ENCODE measurements around the gene GOLGA8F. TPM values are rescaled to one million over a fixed set of nuclear protein-coding genes. Genes with fewer than 3 reads are reported as not detected.
"Not testable (repeated sequence)": the region's sequence is repeated elsewhere in the genome, so short reads cannot be mapped to it uniquely, and the experiment has no call there.

Gene GOLGA8F
- total RNA-seq (ENCODE audit: low replicate concordance): not detected in 2 replicates
- long read RNA-seq: 0 reads

GRCh38 chr15:28378364-28378763, at the start of gene GOLGA8F:
TSS of gene GOLGA8F (plus strand) at chr15:28378664. CDS start at chr15:28378762, 98 bp downstream.
- H3K27me3 Mint-ChIP-seq; H3K27ac Mint-ChIP-seq; DNase-seq (ENCODE audit: extremely low spot score, unreplicated experiment); H3K9me3 Mint-ChIP-seq; H3K4me1 Mint-ChIP-seq (ENCODE audit: unreplicated experiment); H3K4me3 Mint-ChIP-seq; H3K36me3 Mint-ChIP-seq: not testable (repeated sequence)

GRCh38 chr15:28357984-28358383, 20.5 kb upstream of the GOLGA8F start, which contains the start of gene GOLGA6L24:
TSS of gene GOLGA6L24 (minus strand) at chr15:28358084. CDS start at chr15:28358023, 61 bp downstream.
- not testable (repeated sequence) for H3K36me3 Mint-ChIP-seq; H3K4me1 Mint-ChIP-seq (ENCODE audit: unreplicated experiment); H3K4me3 Mint-ChIP-seq; H3K27ac Mint-ChIP-seq; H3K27me3 Mint-ChIP-seq; DNase-seq (ENCODE audit: extremely low spot score, unreplicated experiment); H3K9me3 Mint-ChIP-seq

DNA sequence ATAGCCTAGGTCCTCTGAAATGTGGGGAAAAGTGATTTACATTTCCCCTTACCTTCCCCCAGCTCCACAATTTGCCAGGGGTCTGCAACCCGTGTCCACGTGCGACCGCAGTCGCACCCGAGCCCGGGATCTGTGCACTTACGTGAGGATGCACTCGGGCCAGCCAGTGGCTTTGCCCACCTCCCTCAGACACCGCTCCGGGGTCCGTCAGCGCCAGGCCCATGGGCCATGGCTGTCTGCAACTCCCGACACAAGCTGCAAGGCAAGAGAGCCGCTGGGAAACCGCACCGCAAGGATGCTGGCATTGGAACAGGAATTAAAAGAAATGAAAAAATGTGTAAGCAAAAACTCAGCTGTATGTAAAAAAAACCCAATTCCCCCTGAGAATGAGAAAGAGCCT, 13.0 kb upstream of the GOLGA8F start:
- not testable (repeated sequence) for H3K4me1 Mint-ChIP-seq (ENCODE audit: unreplicated experiment); DNase-seq (ENCODE audit: extremely low spot score, unreplicated experiment); H3K4me3 Mint-ChIP-seq; H3K36me3 Mint-ChIP-seq; H3K9me3 Mint-ChIP-seq; H3K27me3 Mint-ChIP-seq; H3K27ac Mint-ChIP-seq

GRCh38 chr15:28380053-28380452, 1.6 kb downstream of the GOLGA8F start:
- H3K27me3 Mint-ChIP-seq; H3K4me1 Mint-ChIP-seq (ENCODE audit: unreplicated experiment); H3K36me3 Mint-ChIP-seq; H3K9me3 Mint-ChIP-seq; H3K27ac Mint-ChIP-seq; H3K4me3 Mint-ChIP-seq; DNase-seq (ENCODE audit: extremely low spot score, unreplicated experiment): not testable (repeated sequence)

- H3K27ac Mint-ChIP-seq; H3K36me3 Mint-ChIP-seq; H3K4me3 Mint-ChIP-seq; DNase-seq (ENCODE audit: extremely low spot score, unreplicated experiment); H3K4me1 Mint-ChIP-seq (ENCODE audit: unreplicated experiment); H3K27me3 Mint-ChIP-seq; H3K9me3 Mint-ChIP-seq: not testable (repeated sequence)
Measured at GRCh38 chr15:28396022-28396421, 17.6 kb downstream of the GOLGA8F start.

DNA sequence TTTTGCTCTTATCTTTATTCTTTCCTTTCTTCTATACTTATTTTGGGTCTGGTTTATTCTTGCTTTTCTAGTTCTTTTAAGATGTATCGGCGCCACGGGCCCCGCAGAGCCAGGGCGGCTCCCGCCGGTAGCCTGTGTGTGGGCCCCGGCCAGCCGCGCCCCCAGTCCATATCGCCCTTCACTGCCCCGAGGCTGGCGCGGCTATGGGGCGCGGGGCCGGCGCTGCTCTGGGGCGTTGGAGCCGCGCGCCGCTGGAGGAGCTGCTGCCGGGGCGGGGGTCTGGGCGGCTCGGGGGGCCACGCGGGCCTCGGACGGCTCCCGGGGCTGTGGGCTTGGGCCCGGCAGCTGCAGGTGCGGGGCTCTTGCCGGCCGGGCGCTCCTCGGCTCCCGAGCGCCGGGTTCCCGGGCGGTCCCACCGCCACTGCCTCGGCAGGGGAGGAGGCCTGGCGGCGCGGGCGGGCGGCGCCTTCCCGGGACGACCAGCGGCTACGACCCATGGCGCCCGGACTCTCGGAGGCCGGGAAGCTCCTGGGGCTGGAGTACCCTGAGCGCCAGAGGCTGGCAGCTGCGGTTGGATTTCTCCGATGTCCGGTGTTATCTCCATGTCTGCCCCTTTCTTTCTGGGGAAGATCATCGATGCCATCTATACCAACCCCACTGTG, 24.4 kb downstream of the GOLGA8F start:
- H3K36me3 Mint-ChIP-seq; H3K27ac Mint-ChIP-seq; H3K9me3 Mint-ChIP-seq; DNase-seq (ENCODE audit: extremely low spot score, unreplicated experiment); H3K27me3 Mint-ChIP-seq; H3K4me1 Mint-ChIP-seq (ENCODE audit: unreplicated experiment); H3K4me3 Mint-ChIP-seq: not testable (repeated sequence)

- H3K27me3 Mint-ChIP-seq; H3K9me3 Mint-ChIP-seq; H3K27ac Mint-ChIP-seq; H3K36me3 Mint-ChIP-seq; H3K4me1 Mint-ChIP-seq (ENCODE audit: unreplicated experiment); H3K4me3 Mint-ChIP-seq; DNase-seq (ENCODE audit: extremely low spot score, unreplicated experiment): not testable (repeated sequence)
Measured at GRCh38 chr15:28420470-28420869, 42.0 kb downstream of the GOLGA8F start.

DNA sequence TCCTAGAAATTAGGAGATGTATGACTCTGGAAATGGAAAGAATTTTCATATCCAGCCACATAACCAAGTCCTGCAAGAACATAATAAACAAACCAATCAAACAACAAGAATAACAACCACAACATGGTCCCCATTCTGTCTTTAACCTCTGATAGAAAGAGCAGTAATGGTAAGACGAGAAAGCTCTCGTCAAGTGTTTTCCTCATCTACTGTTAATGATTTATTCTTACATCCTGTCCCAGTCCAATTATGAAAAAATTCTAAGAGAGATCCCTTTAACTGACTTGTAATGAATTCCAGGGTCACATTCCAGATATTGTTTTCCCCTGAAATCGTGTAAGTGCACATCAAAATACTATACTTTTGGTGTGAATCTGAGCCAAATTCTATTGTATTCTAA, 57.1 kb downstream of the GOLGA8F start:
- not testable (repeated sequence) for H3K36me3 Mint-ChIP-seq; H3K27me3 Mint-ChIP-seq; H3K9me3 Mint-ChIP-seq; H3K4me3 Mint-ChIP-seq; H3K27ac Mint-ChIP-seq; H3K4me1 Mint-ChIP-seq (ENCODE audit: unreplicated experiment); DNase-seq (ENCODE audit: extremely low spot score, unreplicated experiment)

Small RNA genes lying within 50 kb of the gene (microRNA-seq; reads per million reads assigned to microRNA genes)
- not detected for gene MIR4509-2

Other genes starting within 250 kb of the GOLGA8F start
- 57.6 and 80.1 TPM in 2 replicates for gene HERC2, start 56.5 kb upstream of the GOLGA8F start, total RNA-seq (ENCODE audit: low replicate concordance)
- not detected in 2 replicates for gene GOLGA6L24, start 20.6 kb upstream of the GOLGA8F start, total RNA-seq (ENCODE audit: low replicate concordance)
- gene GOLGA8G, start 154.3 kb downstream of the GOLGA8F start, total RNA-seq (ENCODE audit: low replicate concordance): not detected in 2 replicates
- gene GOLGA6L25, start 174.9 kb downstream of the GOLGA8F start, total RNA-seq (ENCODE audit: low replicate concordance): not detected in 2 replicates

Data from type B pancreatic cell (in vitro differentiated cells).